ENCODE results near the gene EEF1AKMT4. TPM values are rescaled to one million over a fixed set of nuclear protein-coding genes. Genes with fewer than 3 reads are reported as not detected.

Gene EEF1AKMT4
- total RNA-seq, 2 donors from 2014 or later = 3.0 to 3.4 TPM

DNA sequence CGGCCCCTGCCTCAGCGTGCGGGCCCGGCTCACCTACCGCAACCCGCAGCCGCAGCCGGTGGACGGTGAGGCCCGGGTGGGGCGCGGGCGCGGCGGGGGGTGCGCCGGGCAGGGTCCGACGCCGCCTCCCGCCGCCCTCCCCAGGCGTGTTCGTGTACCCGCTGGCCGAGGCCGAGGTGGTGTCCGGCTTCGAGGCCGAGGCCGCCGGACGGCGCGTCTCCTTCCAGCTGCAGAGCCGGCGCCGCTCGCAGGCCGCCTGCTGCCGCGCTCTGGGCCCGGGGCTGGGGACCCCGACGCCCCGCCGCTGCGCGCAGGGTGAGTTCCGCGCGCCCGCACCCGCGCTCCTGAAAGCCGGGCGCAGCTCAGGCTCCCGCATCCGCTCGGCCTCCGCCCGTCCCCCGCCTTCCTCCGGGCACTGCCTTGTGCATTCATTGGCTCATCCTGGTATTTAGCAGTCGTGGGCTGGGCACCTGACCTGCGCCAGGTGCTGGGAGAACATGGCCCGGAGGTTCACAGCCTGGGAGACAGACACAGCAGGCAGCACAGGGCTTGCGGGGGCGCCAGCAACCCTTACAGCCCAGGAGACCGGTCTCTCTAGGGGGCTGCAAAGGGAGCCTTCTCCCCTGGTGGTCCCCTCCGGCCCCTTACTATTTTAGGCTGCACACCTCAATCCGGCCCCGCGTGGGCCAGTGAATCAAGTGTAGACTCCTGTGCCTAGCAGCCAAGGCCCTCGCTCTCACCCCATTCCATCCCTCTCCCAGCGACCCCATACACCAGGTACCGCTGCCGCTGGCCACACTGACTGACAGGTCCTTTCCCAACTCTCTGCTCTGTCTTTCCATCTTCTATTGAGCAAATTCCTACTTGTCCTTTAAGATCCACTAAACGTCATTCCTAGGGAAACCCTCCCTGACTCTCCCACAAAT lies 18.6 kb upstream of the EEF1AKMT4 start:
- intact Hi-C loops (cut with DNase I) = no loop called here
- H3K36me3 ChIP-seq (replicated peaks in 1 of 2; ENCODE audit: insufficient read depth in 1 of 2, low read depth in 2 of 2) = no peaks in the 10 kb centered on the region
- no peak overlapping the region for H3K27ac ChIP-seq
- H3K4me3 ChIP-seq = no peak overlapping the region
- H3K27me3 ChIP-seq = no peaks in the 10 kb centered on the region
- H3K4me1 ChIP-seq = peaks cover 25% of the 10 kb centered on the region
- peak; percentile 45 for ATAC-seq
- no peaks in the 10 kb centered on the region for H3K9me3 ChIP-seq
- peak in 3 of 4 donors; percentile 53 to 57 (median 56) for DNase-seq
- WGBS, 2 donors = 12 to 44% methylated on average over 15 to 65 of the region's 79 CpGs
- TF ChIP-seq, protein P1, sequence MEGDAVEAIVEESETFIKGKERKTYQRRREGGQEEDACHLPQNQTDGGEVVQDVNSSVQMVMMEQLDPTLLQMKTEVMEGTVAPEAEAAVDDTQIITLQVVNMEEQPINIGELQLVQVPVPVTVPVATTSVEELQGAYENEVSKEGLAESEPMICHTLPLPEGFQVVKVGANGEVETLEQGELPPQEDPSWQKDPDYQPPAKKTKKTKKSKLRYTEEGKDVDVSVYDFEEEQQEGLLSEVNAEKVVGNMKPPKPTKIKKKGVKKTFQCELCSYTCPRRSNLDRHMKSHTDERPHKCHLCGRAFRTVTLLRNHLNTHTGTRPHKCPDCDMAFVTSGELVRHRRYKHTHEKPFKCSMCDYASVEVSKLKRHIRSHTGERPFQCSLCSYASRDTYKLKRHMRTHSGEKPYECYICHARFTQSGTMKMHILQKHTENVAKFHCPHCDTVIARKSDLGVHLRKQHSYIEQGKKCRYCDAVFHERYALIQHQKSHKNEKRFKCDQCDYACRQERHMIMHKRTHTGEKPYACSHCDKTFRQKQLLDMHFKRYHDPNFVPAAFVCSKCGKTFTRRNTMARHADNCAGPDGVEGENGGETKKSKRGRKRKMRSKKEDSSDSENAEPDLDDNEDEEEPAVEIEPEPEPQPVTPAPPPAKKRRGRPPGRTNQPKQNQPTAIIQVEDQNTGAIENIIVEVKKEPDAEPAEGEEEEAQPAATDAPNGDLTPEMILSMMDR (IDR thresholded peaks at IDR 0.05) = no peak
- no peak for TF ChIP-seq POLR2A (IDR thresholded peaks at IDR 0.05)

DNA sequence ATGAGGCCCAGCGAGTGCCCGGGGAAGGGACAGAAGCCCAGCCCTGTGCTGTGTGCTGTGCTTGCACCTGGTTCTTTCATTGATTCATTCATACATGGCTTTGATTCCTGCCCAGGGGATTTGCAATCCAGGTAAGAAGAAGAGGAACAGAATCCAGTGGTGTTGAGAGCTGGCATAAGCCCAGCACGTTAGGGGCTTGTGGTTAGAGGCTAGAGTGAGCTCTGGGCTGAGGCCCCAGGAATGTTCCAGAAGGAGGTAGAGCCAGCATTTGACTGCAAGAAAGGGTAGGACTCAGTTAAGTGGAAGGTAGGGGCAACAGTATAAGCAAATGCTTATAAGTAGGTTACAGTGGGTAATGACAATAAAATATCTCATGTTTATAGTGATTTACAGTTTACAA lies 17.8 kb upstream of the EEF1AKMT4 start:
- no peaks in the 10 kb centered on the region for H3K27me3 ChIP-seq
- intact Hi-C loops (cut with DNase I) = no loop called here
- WGBS, 2 donors = 69 to 80% methylated on average over 3 of the region's 3 CpGs
- no peak for DNase-seq
- no peak overlapping the region for H3K4me3 ChIP-seq
- no peaks in the 10 kb centered on the region for H3K9me3 ChIP-seq
- no peak overlapping the region for H3K27ac ChIP-seq
- no peak for ATAC-seq
- peaks cover 25% of the 10 kb centered on the region for H3K4me1 ChIP-seq
- H3K36me3 ChIP-seq (replicated peaks in 1 of 2; ENCODE audit: insufficient read depth in 1 of 2, low read depth in 2 of 2) = no peaks in the 10 kb centered on the region
- no peak for TF ChIP-seq POLR2A (IDR thresholded peaks at IDR 0.05)
- TF ChIP-seq, protein P1 (IDR thresholded peaks at IDR 0.05) = no peak

DNA sequence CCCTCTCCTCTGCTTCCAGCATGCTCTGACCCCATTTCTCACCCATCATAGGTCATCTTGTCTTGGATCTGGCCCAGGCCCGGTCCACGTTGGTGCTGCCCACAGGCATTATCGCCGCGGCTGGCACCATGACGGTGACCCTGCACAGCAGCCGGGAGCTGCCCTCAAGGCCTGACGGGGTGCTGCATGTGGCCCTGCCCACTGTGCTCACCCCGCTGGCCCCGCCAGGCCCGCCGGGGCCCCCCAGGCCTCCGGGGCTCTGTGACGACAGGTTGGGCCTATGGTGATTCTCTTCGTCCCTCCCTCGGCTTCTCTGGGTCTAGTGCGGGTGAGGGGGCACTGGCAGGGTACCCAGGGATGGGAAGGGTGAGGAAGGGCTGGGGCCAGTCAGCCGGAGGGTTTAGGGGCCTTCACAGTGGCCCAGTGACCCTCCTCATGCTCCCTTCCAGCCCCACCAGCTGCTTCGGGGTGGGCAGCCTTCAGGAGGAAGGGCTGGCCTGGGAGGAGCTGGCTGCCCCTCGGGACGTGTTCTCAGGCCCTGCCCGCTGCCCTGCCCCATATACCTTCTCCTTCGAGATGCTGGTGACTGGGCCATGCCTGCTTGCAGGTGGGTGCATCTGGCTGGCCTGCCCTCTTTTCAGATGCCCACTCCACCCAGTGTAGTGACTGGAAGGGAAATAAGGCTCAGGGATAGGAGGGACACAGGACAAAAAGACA lies 16.2 kb upstream of the EEF1AKMT4 start:
- H3K9me3 ChIP-seq = no peaks in the 10 kb centered on the region
- H3K36me3 ChIP-seq (replicated peaks in 1 of 2; ENCODE audit: insufficient read depth in 1 of 2, low read depth in 2 of 2) = no peaks in the 10 kb centered on the region
- intact Hi-C loops (cut with DNase I) = no loop called here
- H3K4me3 ChIP-seq = no peak overlapping the region
- DNase-seq (no peak), ATAC-seq (no peak)
- peaks cover 25% of the 10 kb centered on the region for H3K4me1 ChIP-seq
- H3K27me3 ChIP-seq = no peaks in the 10 kb centered on the region
- TF ChIP-seq POLR2A (IDR thresholded peaks at IDR 0.05) = no peak
- TF ChIP-seq, protein P1 (IDR thresholded peaks at IDR 0.05) = no peak
- no peak overlapping the region for H3K27ac ChIP-seq
- 89% methylated on average over 19 to 22 of the region's 23 CpGs for WGBS, 2 donors

DNA sequence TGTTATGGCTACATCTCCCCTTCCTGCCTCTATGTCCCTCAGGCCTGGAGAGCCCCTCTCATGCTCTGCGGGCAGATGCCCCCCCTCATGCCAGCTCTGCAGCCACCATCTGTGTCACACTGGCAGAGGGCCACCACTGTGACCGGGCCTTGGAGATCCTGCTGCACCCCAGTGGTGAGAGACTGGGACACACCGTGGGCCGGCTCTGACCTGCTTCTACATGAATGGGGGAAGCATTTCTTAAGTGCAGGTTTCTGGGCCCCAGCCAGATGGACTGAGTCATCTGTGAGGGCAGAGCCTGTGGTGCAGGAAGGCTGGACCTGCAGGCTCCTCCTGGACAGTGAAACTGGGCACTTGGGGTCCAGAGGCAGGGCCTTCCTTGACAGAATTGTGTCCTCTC lies 15.2 kb upstream of the EEF1AKMT4 start:
- intact Hi-C loops (cut with DNase I) = no loop called here
- H3K4me3 ChIP-seq = no peak overlapping the region
- H3K4me1 ChIP-seq = peaks cover 19% of the 10 kb centered on the region
- DNase-seq = peak; percentile 49 to 89 (median 78)
- H3K36me3 ChIP-seq (replicated peaks in 1 of 2; ENCODE audit: insufficient read depth in 1 of 2, low read depth in 2 of 2) = no peaks in the 10 kb centered on the region
- ATAC-seq = peak; percentile 10
- WGBS, 2 donors = 10 to 15% methylated on average over 4 of the region's 4 CpGs
- H3K9me3 ChIP-seq = no peaks in the 10 kb centered on the region
- no peak overlapping the region for H3K27ac ChIP-seq
- TF ChIP-seq POLR2A (IDR thresholded peaks at IDR 0.05) = no peak
- TF ChIP-seq, protein P1 (IDR thresholded peaks at IDR 0.05) = peak in 2 of 7 experiments; percentile 20 to 40
- no peaks in the 10 kb centered on the region for H3K27me3 ChIP-seq

Measured in body of pancreas (tissue), 4 donors.